SH-SY5Y (cell line): ENCODE data around the gene SOWAHD.

Experiments
- GATA2 ChIP-seq: IDR thresholded peaks from 2 replicates; pipeline ENCODE4 v1.6.1; 2011; ENCODE audit warnings: mild to moderate bottlenecking, low read depth, low read length
- GATA3 ChIP-seq: IDR thresholded peaks from 2 replicates; pipeline ENCODE4 v1.6.1; 2011; ENCODE audit warnings: low read depth, mild to moderate bottlenecking, low read length, moderate library complexity

DNA sequence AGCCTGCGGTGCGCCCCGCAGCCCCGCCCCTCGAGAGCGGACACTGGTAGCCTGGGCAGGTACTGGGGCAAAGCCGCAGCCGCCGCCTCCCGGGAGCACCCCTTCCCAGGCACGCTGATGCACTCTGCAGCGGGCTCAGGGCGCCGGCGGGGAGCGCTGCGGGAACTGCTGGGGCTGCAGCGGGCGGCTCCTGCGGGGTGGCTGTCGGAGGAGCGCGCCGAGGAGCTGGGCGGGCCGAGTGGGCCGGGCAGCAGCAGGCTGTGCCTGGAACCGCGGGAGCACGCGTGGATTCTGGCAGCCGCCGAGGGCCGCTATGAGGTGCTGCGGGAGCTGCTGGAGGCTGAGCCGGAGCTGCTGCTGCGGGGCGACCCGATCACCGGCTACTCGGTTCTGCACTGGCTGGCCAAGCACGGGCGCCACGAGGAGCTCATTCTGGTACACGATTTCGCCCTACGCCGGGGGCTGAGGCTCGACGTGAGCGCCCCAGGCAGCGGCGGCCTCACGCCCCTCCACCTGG, 401 bp downstream of the SOWAHD start:
- TF ChIP-seq GATA3 (no peak), GATA2 (no peak)
